Gastroesophageal sphincter (tissue), 2 donors: Measurements from ENCODE around the gene CTAGE8.
"Not testable (repeated sequence)": the region's sequence is repeated elsewhere in the genome, so short reads cannot be mapped to it uniquely, and the experiment has no call there.

Source experiments
- EP300 ChIP-seq: sonication (generic); formaldehyde crosslinking; IDR thresholded peaks from one replicate; pipeline ENCODE4 v1.6.1; 2017; ENCODE audit warnings: antibody characterized with exemption, mild to moderate bottlenecking
- POLR2AphosphoS5 ChIP-seq: sonication (generic); formaldehyde crosslinking; IDR thresholded peaks from one replicate; pipeline ENCODE4 v1.6.1; 2017; ENCODE audit warnings: antibody characterized with exemption

DNA sequence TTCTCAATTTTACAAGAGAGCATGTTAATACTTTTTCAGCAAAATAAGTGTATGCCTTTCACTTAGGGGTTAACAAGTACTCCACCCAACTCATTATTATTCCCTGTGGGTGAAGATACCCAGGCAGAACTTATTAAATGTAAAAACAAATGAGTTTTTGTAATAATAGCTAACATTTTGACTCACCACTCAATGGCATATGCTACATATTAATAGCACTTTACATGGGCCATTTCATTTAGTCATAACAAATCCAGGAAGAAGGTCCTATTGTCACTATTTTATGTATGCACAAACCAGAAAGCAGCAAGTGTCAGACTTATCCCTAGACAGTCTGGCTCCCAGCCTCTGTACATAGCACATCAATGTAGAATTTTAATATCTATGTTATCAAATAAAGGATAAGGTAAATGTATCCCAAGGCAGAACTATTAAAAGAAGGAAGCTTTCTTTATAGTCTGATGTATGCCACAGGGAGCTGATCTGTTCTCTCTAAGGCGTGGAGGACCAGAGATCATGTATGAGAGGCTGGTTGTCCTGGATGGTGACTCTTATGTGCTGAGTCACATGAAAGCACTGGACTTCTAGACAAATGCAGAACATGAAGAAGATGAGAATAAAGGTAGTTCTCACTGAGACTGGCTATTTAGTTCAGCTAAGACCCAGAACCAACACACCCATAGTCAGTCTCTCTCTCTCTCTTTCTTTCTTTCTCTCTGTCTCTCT, 33.7 kb upstream of the CTAGE8 start:
- not testable (repeated sequence) for TF ChIP-seq POLR2AphosphoS5, EP300
